ENCODE results near the gene PSMB8.

Gene PSMB8

DNA sequence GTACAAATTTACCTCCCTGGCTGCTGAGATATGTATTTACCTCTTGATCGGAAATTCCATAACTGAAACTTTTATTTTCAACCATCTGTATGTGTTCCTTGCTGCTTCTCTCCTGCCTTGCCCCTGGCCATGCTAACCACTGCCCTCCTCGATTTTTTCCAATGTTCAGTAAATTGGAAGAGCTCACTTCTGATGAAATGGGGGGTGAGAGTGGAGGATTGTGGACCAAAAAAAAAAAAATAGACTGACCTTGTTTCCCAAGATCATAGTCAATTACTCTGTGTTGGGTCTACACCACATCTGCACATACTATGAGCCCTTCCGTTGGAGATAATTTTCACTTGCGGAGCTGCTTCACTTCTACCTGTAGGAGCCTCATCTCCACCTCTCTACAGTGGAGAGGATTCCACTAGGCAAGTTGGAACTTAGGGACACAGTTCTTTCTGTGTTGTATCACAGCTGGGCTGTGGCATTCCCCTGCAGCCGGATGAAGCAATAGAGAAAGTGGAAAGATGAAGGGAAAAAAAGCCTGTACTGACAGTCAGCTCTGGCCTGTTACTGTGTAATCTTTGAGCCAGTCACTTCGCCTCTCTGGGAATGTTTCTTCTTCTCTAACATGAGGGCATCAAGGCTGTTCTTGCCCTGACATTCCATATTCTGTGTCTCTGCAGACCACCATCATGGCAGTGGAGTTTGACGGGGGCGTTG lies 11.8 kb upstream of the PSMB8 start:
- ATAC-seq = no peak

DNA sequence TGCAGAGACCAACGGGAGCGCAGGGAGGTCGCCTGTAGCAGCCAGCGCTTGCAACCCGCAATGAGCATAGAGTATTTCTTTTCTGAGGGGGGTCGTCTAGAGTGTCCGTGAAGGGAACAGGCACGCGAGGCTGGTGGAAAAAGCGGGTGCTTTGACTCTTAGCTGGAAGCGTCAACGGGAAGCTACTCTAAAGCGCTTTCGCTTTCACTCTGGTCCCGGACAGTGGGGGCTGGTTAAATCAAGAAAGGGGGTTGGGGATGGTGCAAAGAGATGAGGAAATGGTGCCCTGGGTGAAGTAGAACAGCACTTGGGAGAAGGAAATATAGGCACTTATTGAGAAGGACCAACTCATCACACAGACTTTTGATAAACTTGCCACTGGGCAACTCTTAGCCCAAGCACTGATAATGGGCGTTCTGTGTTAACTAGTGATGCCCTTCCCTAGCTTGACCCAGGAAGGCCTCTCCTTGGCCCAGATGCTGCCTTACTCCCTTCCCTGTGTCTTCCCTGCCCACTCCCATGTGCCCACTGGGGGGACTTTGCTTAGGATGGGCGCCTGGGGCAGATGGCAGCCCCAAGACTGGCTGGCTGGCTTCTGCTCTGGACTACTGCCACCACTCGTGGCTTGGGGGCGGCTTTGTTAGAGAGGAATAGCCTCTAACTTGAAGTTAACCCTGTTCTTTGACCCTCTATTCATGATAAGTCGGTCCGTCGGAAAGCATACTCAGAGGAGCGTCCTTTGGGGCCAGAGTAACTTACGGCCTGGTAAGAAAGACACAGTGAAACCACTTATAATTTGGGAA lies 10.7 kb upstream of the PSMB8 start:
- peak; percentile 31 to 38 for ATAC-seq

DNA sequence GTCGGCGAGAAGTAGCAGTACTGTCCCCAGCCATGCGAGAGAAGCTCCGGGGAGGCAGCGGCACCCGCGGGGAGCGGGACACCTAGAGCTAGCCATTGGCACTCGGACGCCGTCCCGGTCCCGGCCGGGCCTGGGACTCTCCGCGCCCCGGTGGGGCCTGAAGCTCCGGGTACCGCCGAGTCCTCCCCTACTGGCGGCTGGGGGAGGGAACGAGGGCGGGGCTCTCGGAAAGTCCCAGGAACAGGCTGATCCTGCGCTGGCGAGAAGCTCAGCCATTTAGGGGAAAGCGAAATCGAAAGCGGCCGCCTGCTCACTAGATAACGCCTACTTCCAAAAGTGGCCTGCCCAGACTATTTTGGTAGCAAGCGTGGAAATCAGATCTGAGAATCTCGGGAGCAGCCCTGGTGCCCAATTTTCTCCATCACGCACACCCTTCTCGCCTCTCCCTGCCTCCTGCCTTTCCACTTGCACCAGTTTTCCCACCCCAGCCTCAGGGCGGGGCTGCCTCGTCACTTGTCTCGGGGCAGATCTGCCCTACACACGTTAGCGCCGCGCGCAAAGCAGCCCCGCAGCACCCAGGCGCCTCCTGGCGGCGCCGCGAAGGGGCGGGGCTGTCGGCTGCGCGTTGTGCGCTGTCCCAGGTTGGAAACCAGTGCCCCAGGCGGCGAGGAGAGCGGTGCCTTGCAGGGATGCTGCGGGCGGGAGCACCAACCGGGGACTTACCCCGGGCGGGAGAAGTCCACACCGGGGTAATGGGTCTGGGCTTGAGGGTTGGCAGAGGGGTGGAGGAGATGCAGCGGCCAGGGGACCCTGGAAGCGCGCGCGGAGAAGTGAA lies 9.9 kb upstream of the PSMB8 start, which contains the start of the genes PSMB9 and TAP1:
Gene PSMB9 (plus strand): TSS at position 652 of the 835 bp plus-strand sequence. CDS start 38 bp downstream, at position 690.
Gene TAP1 (minus strand): TSS at position 164 of the 835 bp plus-strand sequence. CDS start 68 bp downstream, at position 96.
- ATAC-seq = peak; percentile 84 to 87

DNA sequence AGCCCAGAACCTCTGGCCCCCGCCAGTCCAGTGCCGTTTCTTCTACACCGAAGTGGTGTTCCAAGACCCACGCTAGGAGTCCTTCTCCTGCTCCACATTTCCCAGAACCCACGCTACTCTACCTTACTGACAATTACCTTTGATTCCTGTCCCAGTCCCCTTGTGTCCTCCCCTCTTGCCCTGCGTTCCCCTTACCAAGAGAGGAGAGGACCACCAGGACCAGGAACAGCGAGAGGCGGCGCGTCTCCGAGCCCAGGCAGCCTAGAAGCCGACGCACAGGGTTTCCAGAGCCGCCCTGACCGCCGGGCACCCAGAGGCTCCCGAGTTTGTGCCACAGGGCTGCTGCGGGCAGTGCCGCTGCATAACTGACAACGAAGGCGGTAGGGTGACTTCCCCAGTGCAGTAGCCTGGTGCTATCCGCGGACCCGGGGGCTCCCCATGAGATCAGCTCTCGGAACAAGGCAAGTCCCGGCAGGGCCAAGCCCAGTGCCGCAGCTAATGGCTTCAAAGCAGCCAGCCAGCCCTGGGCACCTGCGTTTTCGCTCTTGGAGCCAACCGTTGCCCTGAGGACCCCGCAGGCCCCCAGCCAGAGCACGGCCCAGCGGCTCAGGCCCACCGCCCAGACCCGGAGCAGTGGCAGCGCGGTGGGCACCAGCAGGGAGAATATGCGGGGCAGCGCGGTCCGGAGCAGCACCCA lies 9.1 kb upstream of the PSMB8 start:
- peak; percentile 25 to 33 for ATAC-seq

DNA sequence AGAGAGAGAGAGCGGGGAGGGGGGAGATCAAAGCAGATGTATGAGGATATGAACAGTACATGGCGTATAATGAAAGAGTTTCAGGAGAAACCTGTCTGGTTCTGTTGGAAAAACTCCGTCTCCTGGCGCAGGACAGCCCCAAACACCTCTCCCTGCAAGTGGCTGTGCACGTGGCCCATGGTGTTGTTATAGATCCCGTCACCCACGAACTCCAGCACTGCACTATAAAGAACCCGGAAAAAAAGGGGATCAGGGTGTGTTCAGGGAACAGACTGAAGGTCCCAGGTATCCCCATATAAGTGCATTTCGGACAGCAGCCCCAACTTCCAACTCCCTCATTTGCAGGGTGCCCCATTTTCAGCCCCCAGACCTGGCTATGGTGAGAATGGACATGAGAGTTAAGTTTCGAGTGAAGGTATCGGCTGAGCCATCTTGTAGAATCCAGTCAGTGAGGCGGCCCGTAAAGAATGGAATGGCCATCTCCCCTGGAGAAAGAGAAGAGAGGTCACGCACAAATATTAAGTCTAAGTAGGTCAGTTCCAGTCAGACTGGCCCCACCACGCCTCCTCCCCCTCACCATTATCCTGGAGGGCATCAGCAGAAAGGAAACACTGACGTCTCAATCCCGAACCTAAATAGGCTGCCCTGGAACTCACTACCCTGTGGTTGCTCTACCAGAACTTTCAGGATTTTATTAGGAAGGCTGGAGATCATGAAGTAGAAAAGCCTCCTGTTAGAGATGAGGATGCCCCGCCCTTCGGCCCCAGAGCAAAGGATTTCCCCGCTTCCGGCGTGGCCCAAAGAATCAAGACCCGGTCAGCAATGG lies 8.4 kb upstream of the PSMB8 start:
- no peak for ATAC-seq

DNA sequence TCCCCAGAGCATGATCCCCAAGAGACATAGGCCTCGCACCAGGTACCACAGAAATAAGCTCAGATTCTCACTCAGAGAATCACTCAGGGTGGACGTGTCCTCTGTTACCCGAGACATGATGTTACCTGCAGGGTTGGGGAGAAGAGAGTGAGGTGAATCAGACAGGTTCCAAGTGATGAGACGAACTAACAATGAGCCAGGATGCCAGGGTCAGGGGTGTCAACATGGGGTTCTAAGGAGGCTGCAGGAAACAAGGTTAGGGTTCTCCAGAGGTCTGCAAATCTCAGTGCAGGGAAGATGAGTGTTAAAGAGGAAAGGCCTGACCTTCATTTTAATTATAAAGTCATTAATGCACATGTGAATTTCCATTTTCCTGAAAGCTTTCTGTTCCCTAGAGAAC lies 7.2 kb upstream of the PSMB8 start:
- ATAC-seq = no peak

DNA sequence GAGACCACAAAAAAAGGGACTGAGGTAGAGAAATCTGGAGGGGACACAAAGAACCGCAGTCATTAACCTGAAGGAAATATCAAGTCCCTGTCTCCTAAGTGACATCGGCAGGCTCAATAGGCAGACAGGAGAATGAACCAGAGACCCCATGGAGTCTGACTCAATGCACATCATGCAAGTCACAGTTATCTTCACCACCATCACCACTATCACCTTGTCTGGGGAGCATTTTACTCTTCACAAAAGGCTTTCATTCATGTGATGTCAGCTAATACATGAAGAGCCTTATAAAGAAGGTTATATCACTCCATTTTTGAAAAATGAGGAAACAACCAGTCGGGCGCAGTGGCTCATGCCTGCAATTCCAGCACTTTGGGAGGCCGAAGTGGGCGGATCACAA lies 5.3 kb upstream of the PSMB8 start:
- ATAC-seq = no peak

DNA sequence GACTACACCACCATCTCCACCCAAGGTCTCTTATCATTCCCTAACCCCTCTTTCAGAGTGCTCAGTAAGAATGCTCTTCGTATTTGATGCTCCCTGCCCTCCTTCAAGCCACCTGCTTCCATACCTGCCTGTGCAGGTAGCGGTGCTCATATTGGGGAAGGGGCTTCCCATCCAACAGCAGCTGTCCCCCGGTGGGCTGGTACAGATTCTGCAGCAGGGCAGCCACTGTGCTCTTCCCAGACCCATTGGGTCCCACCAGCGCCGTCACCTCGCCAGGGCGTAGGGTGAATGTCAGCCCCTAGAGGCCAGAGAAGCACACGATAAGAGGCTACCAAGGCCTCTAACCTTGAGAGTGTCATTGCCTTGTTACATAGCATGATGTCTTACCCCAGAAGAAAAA lies 3.9 kb upstream of the PSMB8 start:
- no peak for ATAC-seq

DNA sequence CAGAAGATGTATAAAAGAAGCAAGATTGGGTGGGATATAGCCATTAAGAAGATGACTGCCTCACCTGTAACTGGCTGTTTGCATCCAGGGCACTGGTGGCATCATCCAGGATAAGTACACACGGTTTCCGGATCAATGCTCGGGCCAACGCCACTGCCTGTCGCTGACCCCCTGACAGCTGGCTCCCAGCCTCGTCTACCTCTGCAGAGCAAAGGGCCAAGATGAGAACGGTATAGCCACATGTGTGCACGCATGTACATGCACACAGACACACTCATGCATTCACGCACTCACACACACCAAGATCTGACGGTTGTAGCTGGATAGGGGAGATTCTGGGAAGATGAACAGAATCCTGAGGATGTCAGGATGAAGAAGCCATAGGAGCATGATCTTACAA lies 3.2 kb upstream of the PSMB8 start:
- no peak for ATAC-seq

DNA sequence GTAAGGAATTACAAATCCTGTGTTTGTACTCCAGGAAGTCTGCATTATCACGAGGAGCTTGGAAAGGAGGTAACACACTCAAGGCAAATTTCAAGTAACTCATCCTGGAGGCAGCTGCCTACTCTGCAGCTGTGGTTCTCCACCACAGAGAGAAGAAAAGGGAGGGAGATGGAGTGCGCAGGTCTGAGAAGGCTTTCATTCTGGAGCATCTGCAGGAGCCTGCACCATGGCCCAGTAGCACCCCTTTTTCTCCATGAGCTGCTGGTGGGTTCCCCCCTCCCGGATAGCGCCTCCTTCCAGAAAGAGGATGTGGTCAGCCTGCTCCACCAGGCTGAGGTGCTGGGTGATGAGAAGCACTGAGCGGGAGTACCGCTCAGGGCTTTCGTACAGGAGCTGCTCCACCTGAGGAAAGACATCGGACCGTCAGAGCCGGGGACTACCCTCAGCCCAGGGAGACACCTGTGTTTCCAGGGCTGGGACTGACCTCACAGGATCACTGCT lies 1.6 kb upstream of the PSMB8 start:
- ATAC-seq = no peak

DNA sequence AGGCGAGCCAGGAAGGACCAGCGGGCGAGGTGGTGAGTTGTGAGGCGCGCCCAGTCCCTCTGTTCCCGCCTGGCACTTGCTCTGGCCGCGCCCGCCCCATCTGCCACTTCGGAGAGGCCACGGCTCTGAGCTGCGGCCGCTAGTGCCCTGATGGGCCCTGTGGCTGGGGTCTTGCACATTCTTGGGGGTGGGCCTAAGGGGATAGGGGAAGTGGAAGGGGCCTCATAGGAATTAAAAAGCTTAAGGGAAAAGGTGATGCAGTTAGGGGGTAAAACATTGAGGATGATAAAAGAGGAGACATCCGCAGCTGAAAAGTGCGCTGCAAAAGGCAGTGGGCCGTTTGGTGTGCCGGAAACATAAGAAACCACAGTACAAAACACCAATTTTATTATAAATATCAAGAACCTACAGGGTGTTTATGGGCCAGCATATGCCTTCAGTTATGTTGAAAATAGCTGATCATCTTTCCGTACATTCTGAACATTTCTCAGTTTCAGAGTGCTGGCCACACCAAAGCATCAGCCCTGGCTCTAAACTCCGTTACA lies 1.1 kb upstream of the PSMB8 start:
- no peak for ATAC-seq

DNA sequence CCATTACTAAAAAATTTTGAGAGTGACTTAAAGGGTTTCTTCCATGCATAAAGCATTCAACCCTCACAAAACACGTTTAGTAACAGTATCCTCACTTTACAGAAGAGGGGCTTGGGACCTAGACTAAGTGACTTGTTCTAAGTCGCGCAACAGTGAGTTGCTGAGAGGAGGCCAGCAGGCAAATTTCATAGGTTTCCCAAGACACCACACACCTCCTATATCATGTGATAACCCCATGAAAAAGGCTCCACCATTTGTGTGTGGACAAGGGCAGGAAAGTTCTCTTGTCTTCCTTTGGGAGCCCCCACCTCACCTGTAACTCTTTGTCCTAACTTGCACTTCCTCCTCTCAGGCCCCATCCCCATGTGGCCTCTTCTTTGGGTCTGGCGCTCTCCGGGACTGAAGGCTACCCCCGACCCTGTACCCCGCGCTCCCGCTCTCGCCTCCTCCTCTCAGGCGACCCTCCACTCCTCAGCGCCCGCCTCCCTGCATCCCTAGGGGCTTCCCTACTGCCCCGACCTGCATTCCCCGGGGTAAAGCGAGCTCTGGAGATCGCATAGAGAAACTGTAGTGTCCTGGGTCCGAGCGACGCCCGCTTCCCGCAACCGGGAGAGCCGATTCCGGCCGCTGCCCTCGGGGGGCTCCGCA lies 392 bp downstream of the PSMB8 start:
- no peak for ATAC-seq

DNA sequence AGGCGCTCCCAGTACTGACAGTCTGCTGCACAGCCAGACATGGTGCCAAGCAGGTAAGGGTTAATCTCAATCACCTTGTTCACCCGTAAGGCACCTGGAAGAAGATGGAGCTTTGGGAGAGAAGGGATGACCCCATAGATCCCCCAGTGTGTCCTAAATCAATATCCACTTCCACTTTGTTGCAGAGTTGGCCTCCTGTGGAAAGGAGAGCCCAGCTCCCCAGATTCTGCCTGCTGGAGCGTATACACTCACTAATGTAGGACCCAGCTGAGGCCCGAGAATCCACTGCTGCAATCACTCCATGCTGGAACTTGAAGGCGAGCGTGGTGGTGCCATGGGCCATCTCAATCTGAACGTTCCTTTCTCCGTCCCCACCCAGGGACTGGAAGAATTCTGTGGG lies 1.2 kb downstream of the PSMB8 start:
- no peak for ATAC-seq

DNA sequence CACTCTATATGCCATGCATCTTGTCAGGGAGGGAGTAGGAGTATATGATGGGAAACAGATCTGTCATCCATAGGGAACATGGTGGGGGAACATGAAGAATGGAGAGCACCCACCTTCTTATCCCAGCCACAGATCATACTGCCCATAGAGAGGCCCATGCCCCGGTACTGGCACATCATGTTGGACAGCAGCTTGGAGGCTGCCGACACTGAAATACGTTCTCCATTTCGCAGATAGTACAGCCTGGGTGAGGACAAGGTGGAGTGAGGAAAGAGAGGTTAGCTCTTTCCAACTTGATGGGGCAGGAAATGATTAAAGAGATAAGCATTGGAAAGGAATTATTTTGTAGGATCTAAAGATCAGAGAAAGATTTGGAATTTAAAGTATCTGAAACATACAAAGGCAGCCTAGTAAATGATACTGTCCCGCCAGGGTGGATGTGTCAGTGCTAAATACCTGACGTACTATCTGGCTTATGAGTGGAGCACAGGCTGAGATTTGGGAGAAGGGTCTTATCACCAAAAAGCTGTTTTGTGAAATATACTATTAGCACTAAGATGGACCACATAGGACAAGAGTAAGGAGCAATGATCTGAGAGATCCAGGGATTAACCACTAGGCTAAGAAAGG lies 1.7 kb downstream of the PSMB8 start:
- no peak for ATAC-seq

DNA sequence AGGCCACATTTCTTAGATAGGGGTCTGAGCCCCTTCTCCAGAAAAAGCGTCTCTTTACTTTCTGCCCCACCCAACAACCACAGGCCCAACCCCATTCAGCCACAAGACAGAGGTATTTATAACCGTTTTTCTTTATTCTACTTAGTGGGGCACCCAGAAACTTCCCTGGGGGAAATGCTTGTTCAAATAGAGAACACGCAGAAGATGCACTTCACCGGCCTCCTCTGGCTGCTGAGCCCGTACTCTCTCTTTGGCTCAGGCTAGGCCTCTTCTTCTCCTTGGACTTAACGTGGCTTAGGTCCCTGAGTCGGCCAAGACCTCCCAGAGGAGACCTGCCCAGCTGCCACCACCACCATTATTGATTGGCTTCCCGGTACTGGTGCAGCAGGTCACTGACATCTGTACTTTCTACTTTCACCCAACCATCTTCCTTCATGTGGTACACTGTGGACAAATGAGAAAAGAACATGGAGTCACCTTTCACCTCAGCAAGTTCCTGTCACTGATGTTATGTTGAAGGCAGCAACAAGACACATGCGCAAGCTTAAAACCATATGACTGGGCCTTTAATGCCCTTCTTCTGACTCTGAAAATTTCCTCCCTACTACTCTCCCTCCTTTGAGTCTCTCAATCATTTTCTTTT lies 3.1 kb downstream of the PSMB8 start:
- no peak for ATAC-seq

DNA sequence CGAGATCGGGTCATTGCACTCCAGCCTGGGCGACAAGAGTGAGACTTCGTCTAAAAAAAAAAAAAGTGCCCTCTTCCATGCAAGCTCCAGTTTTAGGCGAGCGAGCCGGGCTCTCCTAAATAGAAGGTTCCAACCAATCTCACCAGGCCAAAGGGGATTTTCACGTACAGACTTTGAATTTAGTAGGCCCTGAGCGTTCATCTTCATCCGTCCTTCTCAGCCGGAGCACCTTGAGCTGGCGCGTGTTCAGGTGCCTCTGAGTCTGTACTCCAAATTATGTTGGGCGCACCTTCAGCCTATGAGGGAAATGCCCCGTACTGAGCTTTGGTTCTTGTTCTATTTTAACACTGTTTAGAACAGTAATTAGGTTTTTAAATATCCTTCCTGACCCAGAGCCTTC lies 4.5 kb downstream of the PSMB8 start:
- ATAC-seq = no peak

DNA sequence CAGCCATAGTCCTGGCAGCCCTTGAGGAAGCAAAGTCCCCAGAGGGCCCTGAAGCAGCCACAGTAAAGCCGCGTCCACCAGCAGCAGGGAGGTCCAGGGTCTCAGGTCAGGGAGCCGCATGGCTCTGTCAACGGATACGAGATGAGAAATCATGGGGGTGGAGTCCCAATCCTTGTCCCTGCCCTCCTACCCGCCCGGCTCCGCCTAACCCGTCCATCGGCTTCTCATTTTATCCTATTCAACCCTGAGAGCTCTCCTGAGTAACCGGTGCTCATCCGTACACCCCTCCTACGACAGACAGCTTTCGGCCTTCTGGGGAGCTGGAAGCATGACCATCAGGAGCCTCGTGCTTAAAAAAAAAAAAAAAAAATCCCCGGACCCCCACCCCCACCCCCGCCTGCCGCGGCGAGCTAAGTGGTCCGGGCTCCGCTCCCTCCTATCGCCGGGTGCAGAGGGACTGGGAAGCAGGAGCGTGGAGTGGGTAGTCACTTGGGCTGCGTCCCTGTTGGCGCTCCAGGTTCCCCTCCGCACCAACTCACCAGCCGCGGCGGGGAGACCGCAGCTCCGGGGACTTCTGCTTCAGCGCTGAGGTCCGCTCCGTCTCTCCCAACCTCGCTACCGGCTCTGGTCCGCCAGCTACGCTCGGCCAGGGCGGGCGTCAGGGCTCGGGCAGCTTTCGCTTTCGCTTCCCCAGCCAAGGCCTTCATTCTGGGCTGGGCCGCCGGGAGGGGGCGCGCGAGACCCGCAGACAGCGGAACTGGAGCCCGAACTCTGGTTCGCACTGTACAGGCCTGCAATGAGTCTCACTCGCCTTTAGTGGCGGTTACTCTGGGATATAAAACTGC lies 5.5 kb downstream of the PSMB8 start, which contains the start of gene TAP2:
Gene TAP2 (minus strand): TSS at position 626 of the 845 bp plus-strand sequence. CDS start 506 bp downstream, at position 120.
- peak; percentile 86 to 87 for ATAC-seq

DNA sequence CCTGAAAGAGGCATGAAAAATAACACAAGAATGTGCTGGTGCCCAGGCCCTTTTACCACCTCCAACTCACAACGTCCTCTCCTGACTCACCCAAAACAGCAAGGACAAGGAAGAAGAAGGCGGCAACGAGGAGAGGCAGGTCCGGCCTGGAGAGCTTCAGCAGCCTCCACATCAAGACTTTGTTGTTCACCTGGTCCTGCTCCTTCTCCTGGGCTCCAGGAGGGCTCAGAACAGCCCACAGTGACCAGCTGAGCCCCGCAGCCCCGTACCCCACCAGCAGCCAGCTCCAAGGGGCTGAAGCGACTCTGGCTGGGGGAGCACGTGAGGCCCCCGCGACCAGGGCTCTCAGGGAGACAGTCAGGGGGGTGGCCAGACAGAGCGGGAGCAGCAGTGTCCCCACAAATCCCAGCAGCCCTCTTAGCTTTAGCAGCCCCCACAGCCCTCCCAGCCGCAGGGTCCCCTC lies 6.2 kb downstream of the PSMB8 start:
- no peak for ATAC-seq
